HG03565 (cell line): Measurements from ENCODE around the gene MYLIP.
"Not testable (repeated sequence)": the region's sequence is repeated elsewhere in the genome, so short reads cannot be mapped to it uniquely, and the experiment has no call there.

Source experiments
- ATAC-seq: cut with Tn5 transposase; IDR thresholded peaks from one replicate; pipeline ENCODE4 v1.9.1; 2021; ENCODE audit warnings: mild to moderate bottlenecking, moderate library complexity; ENCODE audit not compliant: unreplicated experiment

Gene MYLIP

GRCh38 chr6:16168858-16169257 is 40.0 kb downstream of the MYLIP start:
- ATAC-seq: no peak

GRCh38 chr6:16171400-16171799 is 42.5 kb downstream of the MYLIP start:
- ATAC-seq: no peak

GRCh38 chr6:16173167-16173940 is 44.5 kb downstream of the MYLIP start:
- ATAC-seq: no peak

- ATAC-seq: no peak
These were observed 45.7 kb downstream of the MYLIP start for GRCh38 chr6:16174416-16175078.

GRCh38 chr6:16176600-16176999 is 47.7 kb downstream of the MYLIP start:
- ATAC-seq: not testable (repeated sequence)

- no peak for ATAC-seq
These were observed 49.0 kb downstream of the MYLIP start for GRCh38 chr6:16177881-16178280.

- no peak for ATAC-seq
These were observed 49.5 kb downstream of the MYLIP start for GRCh38 chr6:16178351-16178750.

GRCh38 chr6:16179063-16179462 is 50.2 kb downstream of the MYLIP start:
- ATAC-seq: no peak

- ATAC-seq: no peak
These were observed 51.1 kb downstream of the MYLIP start for GRCh38 chr6:16179970-16180431.

- ATAC-seq: no peak
These were observed 52.0 kb downstream of the MYLIP start for GRCh38 chr6:16180696-16181438.

- no peak for ATAC-seq
These were observed 52.8 kb downstream of the MYLIP start for GRCh38 chr6:16181439-16182297.

- ATAC-seq: no peak
These were observed 54.3 kb downstream of the MYLIP start for GRCh38 chr6:16183187-16183664.

GRCh38 chr6:16184129-16184528 is 55.2 kb downstream of the MYLIP start:
- ATAC-seq: no peak

- ATAC-seq: no peak
These were observed 55.7 kb downstream of the MYLIP start for GRCh38 chr6:16184551-16184950.

GRCh38 chr6:16187176-16187575 is 58.3 kb downstream of the MYLIP start:
- no peak for ATAC-seq

GRCh38 chr6:16190214-16190613 is 61.3 kb downstream of the MYLIP start:
- ATAC-seq: no peak

- ATAC-seq: no peak
These were observed 67.5 kb downstream of the MYLIP start for GRCh38 chr6:16196260-16196983.

GRCh38 chr6:16196984-16197546 is 68.2 kb downstream of the MYLIP start:
- ATAC-seq: no peak
